GM12872 (cell line): ENCODE measurements around the gene GPR3.

Source experiments
- CTCF ChIP-seq: IDR thresholded peaks from 3 replicates; pipeline ENCODE4 v1.5.1; 2011; ENCODE audit warnings: low read depth, mild to moderate bottlenecking, low read length, moderate library complexity; ENCODE audit not compliant: insufficient read depth

GPR3 gene

GRCh38 chr1:27348861-27349783 lies 43.3 kb upstream of the GPR3 start:
- no peak for TF ChIP-seq CTCF

GRCh38 chr1:27349784-27350662 lies 42.4 kb upstream of the GPR3 start:
- TF ChIP-seq CTCF = no peak

GRCh38 chr1:27350663-27351540 lies 41.5 kb upstream of the GPR3 start:
- TF ChIP-seq CTCF = no peak

GRCh38 chr1:27351541-27352107 lies 40.8 kb upstream of the GPR3 start:
- TF ChIP-seq CTCF = no peak

- TF ChIP-seq CTCF = no peak
Measured at GRCh38 chr1:27353166-27353565, 39.3 kb upstream of the GPR3 start.

GRCh38 chr1:27353629-27354028 lies 38.8 kb upstream of the GPR3 start:
- no peak for TF ChIP-seq CTCF
